GM12875 (cell line): ENCODE data around the gene ADTRP.

Experiments used
- H3K4me3 ChIP-seq: one replicate; pipeline ENCODE4 v1.5.1; 2011; ENCODE audit warnings: low read depth, low read length, control low read depth
- CTCF ChIP-seq: IDR thresholded peaks from 2 replicates; pipeline ENCODE4 v1.5.1; 2011; ENCODE audit warnings: low read depth, mild to moderate bottlenecking, control low read depth, inconsistent platforms, low read length, moderate library complexity, borderline replicate concordance; ENCODE audit not compliant: insufficient read depth

Gene ADTRP

GRCh38 chr6:11784341-11784740, 5.7 kb upstream of the ADTRP start:
- no peak overlapping the region for H3K4me3 ChIP-seq
- no peak for TF ChIP-seq CTCF

GRCh38 chr6:11783524-11784064, 5.0 kb upstream of the ADTRP start:
- H3K4me3 ChIP-seq: no peak overlapping the region
- TF ChIP-seq CTCF: no peak

- TF ChIP-seq CTCF: no peak
- H3K4me3 ChIP-seq: no peak overlapping the region
Measured at GRCh38 chr6:11782524-11782923, 3.9 kb upstream of the ADTRP start.

- no peak for TF ChIP-seq CTCF
- no peak overlapping the region for H3K4me3 ChIP-seq
Measured at GRCh38 chr6:11780097-11780428, 1.5 kb upstream of the ADTRP start.

- no peak for TF ChIP-seq CTCF
- no peak overlapping the region for H3K4me3 ChIP-seq
Measured at GRCh38 chr6:11779329-11780096, 910 bp upstream of the ADTRP start.

GRCh38 chr6:11778036-11778435, 567 bp downstream of the ADTRP start:
- no peak for TF ChIP-seq CTCF
- no peak overlapping the region for H3K4me3 ChIP-seq

GRCh38 chr6:11775791-11776409, 2.7 kb downstream of the ADTRP start:
- TF ChIP-seq CTCF: no peak
- H3K4me3 ChIP-seq: no peak overlapping the region
